Activated CD8-positive, alpha-beta memory T cell treated with anti-CD3 and anti-CD28 coated beads, Interleukin-2, amount 50 U/mL, for 1 hour (primary cell): Measurements from ENCODE around the gene NEURL1.

ENCODE experiments used
- DNase-seq: peaks from one replicate; pipeline ENCODE4 v3.0.0-alpha.2; 2020; ENCODE audit errors: extremely low read depth

The NEURL1 gene

DNA sequence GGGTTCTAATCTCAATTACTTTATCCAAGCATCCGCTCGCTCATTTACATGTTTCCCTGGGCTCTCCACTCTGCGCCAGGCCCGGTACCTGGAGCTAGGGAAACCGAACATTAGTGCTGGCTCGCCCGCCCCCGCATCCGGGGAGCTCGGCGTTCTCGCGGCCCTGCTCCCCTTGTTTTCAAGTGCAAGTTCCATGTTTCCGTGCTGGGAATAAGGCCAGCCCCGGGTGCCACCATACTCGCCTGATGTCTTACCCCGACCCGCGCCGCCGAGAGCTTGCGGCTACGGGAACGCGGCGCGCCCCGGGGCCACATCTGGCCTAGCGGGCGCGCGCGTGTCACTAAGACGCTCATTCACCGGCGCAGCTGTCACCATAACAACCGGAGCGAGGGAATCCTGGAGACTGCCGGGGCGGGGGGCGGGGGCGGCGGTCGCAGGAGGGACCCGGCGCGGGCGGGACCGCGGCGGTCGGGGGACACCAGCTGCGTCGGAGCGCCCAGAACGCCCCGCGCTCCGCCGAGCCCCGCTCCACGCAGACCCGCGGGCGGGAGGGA, at the start of gene NEURL1:
TSS of gene NEURL1 (plus strand) at position 344 of the 554 bp plus-strand sequence. CDS start 683 bp downstream, outside the sequence.
- no peak for DNase-seq

GRCh38 chr10:103444478-103444877, 49.0 kb upstream of the NEURL1 start:
- DNase-seq: no peak

- DNase-seq: no peak
Measured at GRCh38 chr10:103445366-103445765, 48.1 kb upstream of the NEURL1 start.

DNA sequence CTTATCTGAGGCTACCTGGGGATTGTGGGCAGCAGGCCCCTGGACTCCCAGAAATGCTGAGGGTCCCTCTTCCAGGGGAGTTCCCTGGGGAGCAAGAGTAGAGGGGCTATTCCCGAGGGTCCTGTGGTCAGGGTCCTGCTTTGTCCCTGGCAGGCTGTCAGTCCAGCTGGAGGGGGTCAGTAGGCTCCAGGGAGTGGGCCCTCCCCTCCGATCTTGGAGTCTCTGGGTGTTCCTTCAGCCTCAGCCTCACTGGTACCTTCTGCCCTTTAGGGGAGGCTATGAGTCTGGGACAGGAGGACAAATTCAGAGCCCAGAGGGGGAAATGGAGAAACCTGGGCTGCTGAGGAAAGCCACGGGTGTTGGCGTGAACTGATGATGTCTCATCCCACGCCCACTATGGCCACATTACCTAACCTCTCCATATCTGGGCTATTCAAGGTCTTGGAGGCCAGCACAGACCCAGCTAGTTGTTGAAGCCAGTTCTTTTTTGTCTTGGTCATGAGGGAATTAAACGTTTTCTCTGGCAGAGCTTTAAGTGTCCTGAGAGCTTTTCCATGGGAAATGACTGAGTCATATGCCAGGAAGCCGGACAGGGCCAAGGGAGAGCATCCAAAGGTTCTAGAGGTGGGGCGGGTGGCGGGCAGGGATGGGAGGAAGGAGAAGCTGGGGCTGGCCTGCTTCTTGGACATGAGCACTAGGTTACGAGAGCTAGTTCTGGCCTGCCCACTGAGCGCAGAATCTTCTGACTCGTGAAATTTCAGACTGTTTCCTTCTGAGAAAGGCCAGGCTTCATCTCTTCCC, 47.5 kb upstream of the NEURL1 start:
- DNase-seq: no peak

DNA sequence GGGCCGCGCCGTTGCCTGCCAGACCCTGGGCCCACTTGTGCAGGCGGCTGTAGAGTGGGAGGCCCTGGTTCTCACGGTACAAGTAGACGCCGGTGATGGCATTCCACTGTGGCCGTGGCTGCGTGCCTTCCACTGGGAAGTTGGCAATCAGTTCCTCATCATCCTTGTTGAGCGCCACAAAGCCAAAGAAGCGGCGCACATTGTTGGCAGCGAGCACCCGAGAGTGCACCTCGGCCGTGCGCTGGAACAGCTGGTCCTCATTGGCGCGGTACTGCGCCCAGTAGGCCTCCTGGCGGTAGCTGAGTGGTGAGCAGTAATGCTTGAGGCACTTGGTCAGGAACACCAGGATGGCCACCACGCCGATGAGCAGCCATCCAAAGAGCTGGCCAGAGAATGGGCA, 46.3 kb upstream of the NEURL1 start:
- no peak for DNase-seq

- DNase-seq: no peak
Measured at GRCh38 chr10:103448746-103449145, 44.8 kb upstream of the NEURL1 start.

GRCh38 chr10:103449208-103450144, 44.0 kb upstream of the NEURL1 start:
- no peak for DNase-seq

GRCh38 chr10:103450201-103450695, 43.3 kb upstream of the NEURL1 start:
- no peak for DNase-seq

DNA sequence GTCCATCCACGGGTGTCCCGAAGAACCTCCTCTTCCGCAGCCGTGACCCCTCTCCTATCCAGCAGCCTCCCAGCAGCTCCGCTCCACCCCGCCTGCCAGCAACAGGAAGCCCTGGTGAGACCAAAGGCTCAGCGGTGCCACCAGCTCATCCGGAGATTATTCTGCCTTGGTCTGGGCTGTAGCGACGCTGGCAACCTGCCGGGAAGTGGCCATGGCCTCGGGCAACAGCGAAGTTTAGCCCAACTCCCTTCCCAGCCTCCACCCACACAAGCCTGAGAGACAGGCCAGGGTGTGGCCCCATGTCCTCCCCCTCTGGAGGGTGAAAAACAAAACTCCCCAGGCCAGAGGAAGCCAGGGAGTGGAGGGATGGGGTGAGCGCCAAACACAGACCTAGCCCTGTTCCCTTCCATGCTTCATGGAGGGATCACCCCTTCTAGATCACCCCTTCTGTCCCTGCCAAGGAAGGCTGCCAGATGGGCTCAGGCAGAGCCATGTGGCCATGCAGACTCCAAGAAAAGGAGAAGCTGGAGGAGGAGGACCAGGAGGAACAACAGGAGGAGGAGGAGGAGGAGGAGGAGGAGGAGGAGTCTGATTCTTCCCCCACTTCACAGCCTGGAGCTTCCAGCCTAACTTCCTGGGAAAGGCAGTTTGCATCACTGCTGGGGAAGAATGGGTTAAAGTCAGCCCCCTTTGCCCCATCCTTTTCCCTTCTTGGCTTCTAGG, 42.3 kb upstream of the NEURL1 start:
- DNase-seq: no peak

GRCh38 chr10:103451831-103452505, 41.5 kb upstream of the NEURL1 start, which contains the start of gene CALHM2:
CALHM2 (minus strand) TSS chr10:103452370; CDS start chr10:103449941, 2,429 bp downstream.
- DNase-seq: peak; percentile 9

- no peak for DNase-seq
Measured at GRCh38 chr10:103452506-103453230, 40.8 kb upstream of the NEURL1 start.

DNA sequence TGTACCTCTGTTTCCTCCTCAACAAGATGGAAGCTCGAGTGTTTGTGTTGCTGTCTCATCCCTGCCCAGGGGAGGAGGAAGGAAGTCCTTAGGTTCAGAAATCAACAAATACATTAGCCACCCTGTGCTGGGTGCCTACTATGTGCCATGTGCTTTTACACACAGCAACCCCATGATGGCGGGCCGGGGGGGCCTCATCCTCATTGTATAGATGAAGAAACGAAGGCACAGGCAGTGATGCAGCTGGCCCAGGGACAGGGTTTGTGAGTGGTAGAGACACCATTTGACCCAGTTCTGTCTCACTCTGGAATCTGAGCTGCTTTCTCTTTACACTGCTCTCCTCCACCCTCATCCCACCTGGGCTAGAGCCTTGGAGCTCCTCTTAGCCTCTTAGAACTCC, 39.5 kb upstream of the NEURL1 start:
- no peak for DNase-seq

GRCh38 chr10:103455235-103455634, 38.3 kb upstream of the NEURL1 start:
- no peak for DNase-seq

DNA sequence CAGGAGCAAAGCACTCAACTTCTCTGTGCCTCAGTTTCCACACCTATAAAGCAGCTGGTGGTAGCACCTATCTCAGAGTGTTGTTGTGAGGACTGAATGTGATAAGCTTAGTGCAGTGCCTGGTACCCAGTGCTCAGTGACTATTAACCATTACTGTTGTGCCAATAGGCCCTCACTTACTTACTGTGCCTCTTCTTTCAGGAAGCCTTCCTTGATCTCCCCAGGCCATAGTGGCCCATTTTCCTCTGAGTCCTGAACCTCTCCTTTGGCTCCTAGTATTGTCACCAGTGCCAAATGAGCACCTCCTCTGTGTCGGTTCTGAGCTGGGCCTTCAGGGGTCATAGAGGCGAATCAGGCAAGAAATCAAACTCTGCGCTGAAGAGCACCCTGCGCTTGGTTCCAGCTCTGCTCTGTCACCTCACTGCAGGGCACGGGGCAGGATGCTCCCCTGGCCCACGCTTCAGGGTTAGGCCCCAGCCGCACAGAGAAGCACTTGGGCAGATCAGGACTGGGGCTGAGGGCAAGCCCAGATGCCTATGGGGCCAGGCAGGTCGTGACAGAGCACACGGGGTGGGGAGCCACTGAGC, 37.3 kb upstream of the NEURL1 start:
- no peak for DNase-seq

GRCh38 chr10:103457176-103457712, 36.3 kb upstream of the NEURL1 start:
- DNase-seq: no peak

GRCh38 chr10:103457896-103458583, 35.5 kb upstream of the NEURL1 start:
- DNase-seq: no peak

DNA sequence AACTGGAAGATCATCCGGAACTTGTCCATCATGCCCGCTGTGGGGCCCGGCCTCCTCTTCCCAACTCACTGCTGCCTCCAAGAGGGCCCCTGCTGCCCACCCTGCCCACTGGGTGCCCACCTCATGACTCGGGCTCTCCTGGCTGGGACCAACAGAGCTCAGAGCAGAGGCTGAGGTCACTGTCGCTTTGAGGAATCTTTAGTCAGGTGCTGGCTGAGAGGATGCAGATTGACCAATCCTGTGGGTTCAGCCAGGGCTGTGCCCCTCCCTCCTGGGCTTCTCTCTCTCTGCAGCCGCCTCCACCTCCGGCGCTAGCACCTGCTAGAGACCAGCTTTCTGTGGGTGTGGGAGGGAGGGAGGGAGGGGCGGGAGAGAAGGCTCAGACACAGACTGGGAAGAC, 34.8 kb upstream of the NEURL1 start, which contains the start of gene CALHM1:
TSS of gene CALHM1 (minus strand) at position 181 of the 400 bp plus-strand sequence. CDS start at position 32, 149 bp downstream.
- DNase-seq: no peak

- DNase-seq: no peak
Measured at GRCh38 chr10:103459615-103460014, 33.9 kb upstream of the NEURL1 start.

GRCh38 chr10:103463499-103463898, 30.0 kb upstream of the NEURL1 start:
- no peak for DNase-seq
